ENCODE results near the gene NFATC2.

GRCh38 chr20:51484831-51485230 lies 57.7 kb downstream of the NFATC2 start:
- no peak for TF ChIP-seq CTCF (IDR thresholded peaks at IDR 0.05)
- TF ChIP-seq POLR2A (IDR thresholded peaks at IDR 0.05): no peak
- TF ChIP-seq EP300 (IDR thresholded peaks at IDR 0.05): no peak
